Measurements from ENCODE around the gene B4GALNT1. TPM values are rescaled to one million over a fixed set of nuclear protein-coding genes. Genes with fewer than 3 reads are reported as not detected.
"Not testable (repeated sequence)": the region's sequence is repeated elsewhere in the genome, so short reads cannot be mapped to it uniquely, and the experiment has no call there.

B4GALNT1 gene
- total and polyA plus RNA-seq, 7 experiments from 2014 or later = 1.4 TPM; not detected in 6

DNA sequence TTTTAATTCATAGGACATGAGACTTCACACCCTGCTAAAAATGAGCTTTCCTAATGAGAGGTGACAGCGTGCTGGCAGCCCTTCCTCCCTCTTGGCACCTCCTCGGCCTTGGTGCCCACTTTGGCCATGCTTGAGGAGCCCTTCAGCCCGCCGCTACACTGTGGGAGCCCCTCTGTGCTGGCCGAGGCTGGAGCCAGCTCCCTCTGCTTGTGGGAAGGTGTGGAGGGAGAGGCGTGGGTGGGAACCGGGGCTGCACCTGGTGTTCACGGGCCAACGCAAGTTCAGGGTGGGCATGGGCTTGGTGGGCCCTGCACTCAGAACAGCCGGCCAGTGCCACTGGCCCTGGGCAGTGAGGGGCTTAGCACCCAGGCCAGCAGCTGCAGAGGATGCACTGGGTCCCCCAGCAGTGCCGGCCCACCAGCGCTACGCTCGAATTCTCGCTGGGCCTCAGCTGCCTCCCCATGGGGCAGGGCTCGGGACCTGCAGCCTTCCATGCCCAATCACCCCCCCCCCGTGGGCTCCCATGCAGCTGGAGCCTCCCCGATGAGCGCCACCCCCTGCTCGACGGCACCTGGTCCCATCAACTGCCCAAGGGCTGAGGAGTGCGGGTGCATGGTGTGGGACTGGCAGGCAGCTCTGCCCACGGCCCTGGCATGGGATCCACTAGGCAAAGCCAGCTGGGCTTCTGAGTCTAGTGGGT lies 22.7 kb upstream of the B4GALNT1 start:
- ATAC-seq (no peak), DNase-seq (no peak)
- Histone ChIP-seq H3K4me3 (ENCODE audit: low read length) (no peak overlapping the region), H3K4me1 (ENCODE audit: control insufficient read depth in 2 of 2, insufficient read depth in 2 of 2, low read length in 2 of 2) (no peaks in the 10 kb centered on the region), H3K9me3 (ENCODE audit: control insufficient read depth in 2 of 3, low read length in 3 of 3) (no peaks in the 10 kb centered on the region), H3K27ac (ENCODE audit: low read depth, low read length) (no peak overlapping the region), H3K36me3 (ENCODE audit: control insufficient read depth in 2 of 3, insufficient read depth in 3 of 3, low read length in 3 of 3) (no peaks in the 10 kb centered on the region), H3K27me3 (ENCODE audit: control insufficient read depth in 2 of 2, insufficient read depth in 2 of 2, low read length in 2 of 2) (no peaks in the 10 kb centered on the region)
- Mint-ChIP-seq H3K9me3 (peaks cover 0 to 17% (median 6%) of the 10 kb centered on the region in 11 donors), H3K27ac (no peak overlapping the region), H3K4me3 (no peak overlapping the region), H3K4me1 (no peaks in the 10 kb centered on the region), H3K27me3 (peaks cover 0 to 7% (median 4%) of the 10 kb centered on the region in 5 donors), H3K36me3 (no peaks in the 10 kb centered on the region)
- ChIA-PET POLR2A (no interaction called here), CTCF (interaction anchor here (0.6 kb wide), 1 partner anchor 123 kb away, joined by 4 read pairs; no protein-coding TSS in a partner anchor)
- intact Hi-C loops (cut with micrococcal nuclease) = no loop called here

DNA sequence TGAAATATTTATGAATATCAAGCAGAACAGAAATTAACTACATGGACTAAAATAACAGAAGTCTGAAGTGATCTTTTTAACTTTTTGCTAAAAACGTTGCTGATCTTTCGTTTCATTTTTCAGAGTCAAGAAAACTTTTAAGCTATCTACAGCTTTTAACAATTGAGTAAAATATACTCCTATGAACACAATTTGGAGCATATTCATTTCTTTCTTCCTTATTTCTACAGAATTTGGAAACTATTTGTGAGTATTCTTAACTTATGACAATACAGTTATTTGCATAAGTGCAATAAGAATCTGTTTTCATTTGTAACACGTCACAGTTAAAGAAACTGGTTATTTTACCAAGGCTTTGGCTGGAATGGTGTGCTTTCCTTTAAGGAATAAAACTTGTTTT lies 21.0 kb upstream of the B4GALNT1 start:
- ATAC-seq = no peak
- POLR2A ChIA-PET = no interaction called here

DNA sequence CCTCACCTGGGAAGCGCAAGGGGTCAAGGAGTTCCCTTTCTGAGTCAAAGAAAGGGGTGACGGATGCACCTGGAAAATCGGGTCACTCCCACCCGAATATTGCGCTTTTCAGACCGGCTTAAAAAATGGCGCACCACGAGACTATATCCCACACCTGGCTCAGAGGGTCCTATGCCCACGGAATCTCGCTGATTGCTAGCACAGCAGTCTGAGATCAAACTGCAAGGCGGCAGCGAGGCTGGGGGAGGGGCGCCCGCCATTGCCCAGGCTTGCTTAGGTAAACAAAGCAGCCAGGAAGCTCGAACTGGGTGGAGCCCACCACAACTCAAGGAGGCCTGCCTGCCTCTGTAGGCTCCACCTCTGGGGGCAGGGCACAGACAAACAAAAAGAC lies 13.7 kb upstream of the B4GALNT1 start:
- H3K4me1 ChIP-seq (ENCODE audit: control insufficient read depth in 2 of 2, insufficient read depth in 2 of 2, low read length in 2 of 2); H3K27ac Mint-ChIP-seq; intact Hi-C loops (cut with micrococcal nuclease); H3K36me3 ChIP-seq (ENCODE audit: control insufficient read depth in 2 of 3, insufficient read depth in 3 of 3, low read length in 3 of 3); H3K4me3 ChIP-seq (ENCODE audit: low read length); DNase-seq; H3K9me3 ChIP-seq (ENCODE audit: control insufficient read depth in 2 of 3, low read length in 3 of 3); H3K27ac ChIP-seq (ENCODE audit: low read depth, low read length); ATAC-seq; H3K36me3 Mint-ChIP-seq; H3K4me3 Mint-ChIP-seq; H3K4me1 Mint-ChIP-seq; CTCF ChIA-PET; H3K27me3 ChIP-seq (ENCODE audit: control insufficient read depth in 2 of 2, insufficient read depth in 2 of 2, low read length in 2 of 2); POLR2A ChIA-PET: not testable (repeated sequence)
- Mint-ChIP-seq H3K9me3 (peaks cover 0 to 15% (median 4%) of the 10 kb centered on the region in 11 donors), H3K27me3 (peaks cover 0 to 11% (median 5%) of the 10 kb centered on the region in 5 donors)

More for the DNA sequence above, 21.0 kb upstream of the B4GALNT1 start:
- CTCF ChIA-PET = no interaction called here
- H3K27me3 Mint-ChIP-seq = peaks cover 0 to 6% (median 3%) of the 10 kb centered on the region in 5 donors
- no peak overlapping the region for H3K4me3 Mint-ChIP-seq
- no peaks in the 10 kb centered on the region for H3K9me3 ChIP-seq (ENCODE audit: control insufficient read depth in 2 of 3, low read length in 3 of 3)
- no peak overlapping the region for H3K27ac Mint-ChIP-seq
- no peaks in the 10 kb centered on the region for H3K4me1 ChIP-seq (ENCODE audit: control insufficient read depth in 2 of 2, insufficient read depth in 2 of 2, low read length in 2 of 2)
- DNase-seq = no peak
- no peak overlapping the region for H3K27ac ChIP-seq (ENCODE audit: low read depth, low read length)
- no peaks in the 10 kb centered on the region for H3K4me1 Mint-ChIP-seq
- H3K9me3 Mint-ChIP-seq = peaks cover 0 to 17% (median 6%) of the 10 kb centered on the region in 11 donors
- intact Hi-C loops (cut with micrococcal nuclease) = no loop called here
- H3K27me3 ChIP-seq (ENCODE audit: control insufficient read depth in 2 of 2, insufficient read depth in 2 of 2, low read length in 2 of 2) = no peaks in the 10 kb centered on the region
- H3K4me3 ChIP-seq (ENCODE audit: low read length) = no peak overlapping the region
- H3K36me3 Mint-ChIP-seq = no peaks in the 10 kb centered on the region
- H3K36me3 ChIP-seq (ENCODE audit: control insufficient read depth in 2 of 3, insufficient read depth in 3 of 3, low read length in 3 of 3) = no peaks in the 10 kb centered on the region

DNA sequence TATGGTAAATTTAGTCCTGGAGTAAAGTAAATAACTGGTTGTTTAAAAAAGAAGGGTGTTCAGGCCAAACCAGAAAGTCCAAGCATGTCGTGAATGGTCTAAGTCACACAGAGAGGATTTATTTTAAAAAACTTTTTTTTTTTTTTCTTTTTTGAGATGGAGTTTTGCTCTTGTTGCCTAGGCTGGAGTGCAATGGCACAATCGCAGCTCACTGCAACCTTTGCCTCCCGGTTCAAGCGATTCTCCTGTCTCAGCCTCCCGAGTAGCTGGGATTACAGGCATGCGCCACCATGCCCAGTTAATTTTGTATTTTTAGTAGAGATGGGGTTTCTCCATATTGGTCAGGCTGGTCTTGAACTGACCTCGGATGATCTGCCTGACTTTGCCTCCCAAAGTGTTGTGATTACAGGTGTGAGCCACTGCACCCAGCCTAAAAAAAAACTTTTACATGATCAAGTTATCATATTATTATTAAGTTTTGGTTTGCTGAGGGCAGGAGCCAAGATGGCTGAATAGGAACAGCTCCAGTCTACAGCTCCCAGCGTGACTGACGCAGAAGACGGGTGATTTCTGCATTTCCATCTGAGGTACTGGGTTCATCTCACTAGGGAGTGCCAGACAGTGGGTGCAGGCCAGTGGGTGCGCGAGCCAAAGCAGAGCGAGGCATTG lies 13.1 kb upstream of the B4GALNT1 start:
- intact Hi-C loops (cut with micrococcal nuclease); H3K4me3 ChIP-seq (ENCODE audit: low read length); H3K4me1 Mint-ChIP-seq; ATAC-seq; CTCF ChIA-PET; H3K9me3 ChIP-seq (ENCODE audit: control insufficient read depth in 2 of 3, low read length in 3 of 3); H3K27me3 ChIP-seq (ENCODE audit: control insufficient read depth in 2 of 2, insufficient read depth in 2 of 2, low read length in 2 of 2); H3K36me3 Mint-ChIP-seq; H3K27ac ChIP-seq (ENCODE audit: low read depth, low read length); H3K36me3 ChIP-seq (ENCODE audit: control insufficient read depth in 2 of 3, insufficient read depth in 3 of 3, low read length in 3 of 3); H3K4me1 ChIP-seq (ENCODE audit: control insufficient read depth in 2 of 2, insufficient read depth in 2 of 2, low read length in 2 of 2); H3K4me3 Mint-ChIP-seq; POLR2A ChIA-PET; H3K27ac Mint-ChIP-seq; DNase-seq: not testable (repeated sequence)
- H3K9me3 Mint-ChIP-seq = peaks cover 0 to 15% (median 4%) of the 10 kb centered on the region in 11 donors
- peaks cover 0 to 11% (median 8%) of the 10 kb centered on the region in 5 donors for H3K27me3 Mint-ChIP-seq

DNA sequence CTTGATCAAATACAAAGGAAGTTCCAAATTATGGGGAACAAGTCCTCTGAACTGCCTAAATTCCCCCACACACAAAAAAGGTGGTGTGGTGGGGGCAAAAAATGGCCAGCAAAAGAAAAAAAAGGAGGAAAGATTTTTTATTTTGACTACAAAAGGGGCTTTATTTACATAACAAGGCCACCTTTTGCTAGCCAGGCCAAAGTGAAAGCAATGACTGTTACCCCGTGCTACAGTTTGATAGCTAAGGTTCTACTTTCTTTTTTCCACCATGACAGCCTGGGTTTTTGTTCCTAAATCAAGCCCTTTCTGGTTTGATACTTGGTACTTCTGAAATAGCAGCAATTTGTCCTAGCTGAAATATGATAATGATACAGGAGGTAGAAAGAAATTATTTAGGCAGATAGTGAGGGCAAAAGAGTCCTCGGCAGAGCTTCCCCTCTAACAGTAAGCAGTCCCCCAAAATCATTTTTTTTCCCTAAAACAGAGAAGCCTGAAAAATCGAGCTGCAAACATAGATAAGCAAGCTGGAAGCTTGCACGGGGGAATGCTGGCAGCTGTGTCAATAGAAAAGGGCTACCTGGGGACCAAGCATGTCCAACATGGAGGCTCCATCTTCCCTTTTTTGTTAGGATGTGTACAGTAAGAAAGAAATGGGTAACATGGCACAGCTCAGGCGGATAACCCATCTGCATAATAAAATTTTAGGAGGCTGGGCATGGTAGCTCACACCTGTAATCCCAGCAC lies 8.9 kb upstream of the B4GALNT1 start:
- Mint-ChIP-seq H3K36me3 (peaks cover 0 to 3% (median 0%) of the 10 kb centered on the region in 5 donors), H3K9me3 (peaks cover 0 to 15% (median 4%) of the 10 kb centered on the region in 11 donors), H3K4me3 (no peak overlapping the region), H3K27me3 (peaks cover 11 to 38% (median 13%) of the 10 kb centered on the region in 5 donors), H3K4me1 (peaks cover 0 to 2% (median 0%) of the 10 kb centered on the region in 7 donors), H3K27ac (no peak overlapping the region)
- no peak for DNase-seq
- Histone ChIP-seq H3K4me1 (ENCODE audit: control insufficient read depth in 2 of 2, insufficient read depth in 2 of 2, low read length in 2 of 2) (no peaks in the 10 kb centered on the region), H3K9me3 (ENCODE audit: control insufficient read depth in 2 of 3, low read length in 3 of 3) (no peaks in the 10 kb centered on the region), H3K27ac (ENCODE audit: low read depth, low read length) (no peak overlapping the region), H3K4me3 (ENCODE audit: low read length) (no peak overlapping the region), H3K36me3 (ENCODE audit: control insufficient read depth in 2 of 3, insufficient read depth in 3 of 3, low read length in 3 of 3) (no peaks in the 10 kb centered on the region), H3K27me3 (ENCODE audit: control insufficient read depth in 2 of 2, insufficient read depth in 2 of 2, low read length in 2 of 2) (no peaks in the 10 kb centered on the region)
- intact Hi-C loops (cut with micrococcal nuclease) = no loop called here
- ChIA-PET CTCF (interaction anchor here (0.6 to 1.7 kb wide), 6 partner anchors 29 to 1755 kb away, joined by 3 to 5 read pairs (median 4); no protein-coding TSS in a partner anchor), POLR2A (no interaction called here)
- ATAC-seq = no peak

DNA sequence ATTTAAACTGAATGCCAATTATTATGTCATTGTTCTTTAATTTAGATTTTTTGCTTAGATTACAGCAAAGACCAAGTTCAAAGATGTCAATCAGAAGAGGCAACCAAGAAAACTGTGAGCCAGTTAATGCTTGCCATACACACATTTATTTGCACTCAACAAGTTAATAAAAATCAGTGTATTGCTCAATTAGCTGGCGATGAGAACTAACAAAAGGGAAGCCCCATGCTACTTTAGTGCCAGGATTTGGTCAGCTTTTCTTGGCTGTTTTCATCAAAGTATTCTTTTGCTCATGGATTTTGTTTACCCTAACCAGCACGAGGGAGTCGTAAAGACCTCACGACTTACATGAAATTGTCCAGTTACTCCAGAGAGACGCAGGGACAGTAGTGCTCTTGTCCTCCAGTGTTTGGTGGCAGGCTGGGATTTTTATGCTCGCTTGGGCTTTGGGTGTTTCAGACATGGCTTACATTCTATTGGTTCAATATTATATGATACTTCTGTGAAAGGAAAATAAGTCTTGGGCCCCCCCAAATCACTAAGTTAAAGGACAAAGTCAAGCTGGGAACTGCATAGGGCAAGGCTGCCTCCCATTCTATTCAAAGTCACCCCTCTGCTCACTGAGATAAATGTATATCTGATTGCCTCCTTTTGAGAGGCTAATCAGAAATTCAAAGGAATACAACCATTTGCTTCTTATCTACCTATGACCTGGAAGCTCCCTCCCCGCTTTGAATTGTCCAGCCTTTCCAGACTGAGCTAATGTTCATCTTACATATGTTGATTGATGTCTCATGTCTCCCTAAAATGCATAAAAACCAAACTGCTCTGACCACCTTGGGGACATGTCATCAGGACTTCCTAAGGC lies 7.4 kb upstream of the B4GALNT1 start:
- H3K27ac ChIP-seq (ENCODE audit: low read depth, low read length) = no peak overlapping the region
- H3K4me3 ChIP-seq (ENCODE audit: low read length) = no peak overlapping the region
- ChIA-PET POLR2A (no interaction called here), CTCF (no interaction called here)
- peaks cover 0 to 8% (median 3%) of the 10 kb centered on the region in 11 donors for H3K9me3 Mint-ChIP-seq
- DNase-seq (no peak), ATAC-seq (no peak)
- peaks cover 0 to 2% (median 0%) of the 10 kb centered on the region in 7 donors for H3K4me1 Mint-ChIP-seq
- no peaks in the 10 kb centered on the region for H3K4me1 ChIP-seq (ENCODE audit: control insufficient read depth in 2 of 2, insufficient read depth in 2 of 2, low read length in 2 of 2)
- H3K9me3 ChIP-seq (ENCODE audit: control insufficient read depth in 2 of 3, low read length in 3 of 3) = no peaks in the 10 kb centered on the region
- no peak overlapping the region for H3K27ac Mint-ChIP-seq
- no peak overlapping the region for H3K4me3 Mint-ChIP-seq
- H3K36me3 ChIP-seq (ENCODE audit: control insufficient read depth in 2 of 3, insufficient read depth in 3 of 3, low read length in 3 of 3) = no peaks in the 10 kb centered on the region
- intact Hi-C loops (cut with micrococcal nuclease) = no loop called here
- peaks cover 11 to 40% (median 13%) of the 10 kb centered on the region in 5 donors for H3K27me3 Mint-ChIP-seq
- H3K36me3 Mint-ChIP-seq = peaks cover 0 to 3% (median 0%) of the 10 kb centered on the region in 5 donors
- no peaks in the 10 kb centered on the region for H3K27me3 ChIP-seq (ENCODE audit: control insufficient read depth in 2 of 2, insufficient read depth in 2 of 2, low read length in 2 of 2)

All from naive thymus-derived CD4-positive, alpha-beta T cell (primary cell).